Body of pancreas (tissue), 4 donors: ENCODE results near the gene GRID1. TPM values are rescaled to one million over a fixed set of nuclear protein-coding genes. Genes with fewer than 3 reads are reported as not detected.

ENCODE experiments used
- ATAC-seq: fragments of 150-250 bp; one replicate; pipeline ENCODE4 v1.9.1; 2016
- DNase-seq, 4 donors: peaks; one replicate each; pipeline ENCODE4 v3.0.0-alpha.2; 2019
- H3K27ac ChIP-seq, 4 donors: fragments of 200-600 bp; sonication (generic); 1 replicate in 3 of 4; 2 replicates in 1 of 4; pipeline versions ENCODE4 v1.5.1 to v1.6.1; 2016 to 2019; ENCODE audit warnings: mild to moderate bottlenecking in 1 of 4, mixed read lengths in 1 of 4, moderate library complexity in 1 of 4
- H3K27me3 ChIP-seq, 2 donors: fragments of 200-600 bp; sonication (generic); one replicate each; pipeline ENCODE4 v1.6.0; 2016; ENCODE audit warnings: mild to moderate bottlenecking in 1 of 2
- H3K36me3 ChIP-seq, 2 donors: fragments of 200-600 bp; sonication (generic); replicated peaks in 1 of 2; 2 replicates each; pipeline ENCODE4 v1.5.1; 2016; ENCODE audit warnings: low read depth in 2 of 2; ENCODE audit not compliant: insufficient read depth in 1 of 2
- H3K4me1 ChIP-seq: fragments of 200-600 bp; sonication (generic); one replicate; pipeline ENCODE4 v1.6.0; 2016
- H3K4me3 ChIP-seq, 2 donors: fragments of 200-600 bp; sonication (generic); 1 replicate in 1 of 2; 2 replicates in 1 of 2; pipeline ENCODE4 v1.5.1; 2016 to 2019
- H3K9me3 ChIP-seq, 3 donors: fragments of 200-600 bp; sonication (generic); 1 replicate in 2 of 3; 2 replicates in 1 of 3; pipeline ENCODE4 v1.5.1; 2016
- CTCF ChIP-seq, 7 experiments: fragments of 450-650 bp in 4 of 7; fragments of 200-600 bp in 3 of 7; sonication (generic) in 3 of 7; IDR thresholded peaks; one replicate each; pipeline ENCODE4 v1.5.1; 2016 to 2019; ENCODE audit warnings: antibody characterized with exemption in 7 of 7
- POLR2A ChIP-seq, 3 donors: fragments of 450-650 bp; IDR thresholded peaks; one replicate each; pipeline ENCODE4 v1.6.1; 2016; ENCODE audit warnings: antibody characterized with exemption in 3 of 3, mild to moderate bottlenecking in 2 of 3
- WGBS, 2 donors: methylation state at CpG; one replicate each; pipeline ENCODE4 v1.1.5; 2017; 5-methylcytosine and 5-hydroxymethylcytosine counted together
- intact Hi-C: fragments of 100-400 bp; cut with DNase I; formaldehyde crosslinking; loops from one replicate; pipeline ENCODE4 v1.15.1; 2023
- total RNA-seq, 2 donors: library from RNA; depleted of rRNA; stranded (reverse); fragments of >200 nt; gene quantifications; one replicate each; pipeline ENCODE4 v1.1.0, GENCODE V29; 2016

The GRID1 gene
- total RNA-seq, 2 donors from 2014 or later, result 1.0 to 1.6 TPM

DNA sequence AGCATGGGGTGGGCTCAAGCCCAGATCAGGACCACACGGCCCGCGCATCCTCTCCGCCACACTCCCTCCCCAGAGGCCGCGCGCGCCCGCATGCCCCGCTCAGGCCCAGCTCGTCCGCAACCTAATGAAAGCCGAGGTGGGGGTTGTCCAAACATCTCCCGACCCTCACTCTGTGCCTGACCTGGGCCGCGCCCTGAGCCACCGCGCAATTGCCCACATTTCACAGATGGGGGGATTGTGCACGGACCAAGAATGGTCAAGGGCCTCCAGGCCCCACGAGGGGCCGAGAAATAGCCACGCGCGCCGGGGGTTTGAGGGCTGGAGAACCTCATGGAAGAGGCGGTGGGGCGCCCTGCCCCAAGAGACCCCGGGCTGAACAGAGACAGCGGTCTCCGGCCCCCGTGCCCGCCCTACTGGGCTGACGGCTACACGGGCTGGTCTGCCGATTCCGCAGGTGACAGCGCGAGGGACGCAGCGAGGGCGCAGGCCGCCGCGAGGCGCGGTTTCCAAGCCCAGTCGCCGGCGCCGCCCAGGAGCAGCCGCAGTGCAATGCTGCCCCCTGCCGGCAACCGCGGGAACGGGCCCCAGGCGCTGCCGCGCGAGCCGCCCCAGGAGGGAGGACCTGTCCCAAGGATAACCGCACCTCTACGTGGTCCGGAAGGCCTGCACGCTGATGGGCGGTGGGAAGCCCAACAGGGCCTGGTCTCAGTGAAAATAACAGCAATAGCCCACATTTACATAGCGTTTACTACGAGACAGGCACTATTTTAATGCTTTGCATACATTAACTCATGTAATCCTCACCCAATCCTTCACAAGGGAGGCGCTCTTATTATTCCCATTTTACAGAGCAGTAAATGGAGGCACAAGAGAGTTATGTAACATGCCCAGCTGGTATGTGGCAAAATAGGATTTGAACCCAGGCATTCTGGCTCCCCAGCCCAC lies 10.5 kb upstream of the GRID1 start:
- no peak overlapping the region for H3K27ac ChIP-seq
- DNase-seq, result peak; percentile 76 to 86 (median 82)
- peak; percentile 95 for ATAC-seq
- H3K36me3 ChIP-seq, result no peaks in the 10 kb centered on the region
- intact Hi-C loops, result no loop called here
- WGBS, 2 donors, result 15 to 49% methylated on average over 18 to 68 of the region's 68 CpGs
- no peak for TF ChIP-seq POLR2A (IDR thresholded peaks at IDR 0.05)
- TF ChIP-seq CTCF (IDR thresholded peaks at IDR 0.05), result peak; percentile 82 to 100 (median 99)
- peaks cover 7% of the 10 kb centered on the region for H3K4me1 ChIP-seq
- no peaks in the 10 kb centered on the region for H3K27me3 ChIP-seq
- no peak overlapping the region for H3K4me3 ChIP-seq
- H3K9me3 ChIP-seq, result no peaks in the 10 kb centered on the region

- intact Hi-C loops, result no loop called here
- no peak for ATAC-seq
- Histone ChIP-seq H3K4me3 (no peak overlapping the region), H3K9me3 (no peaks in the 10 kb centered on the region), H3K27me3 (no peaks in the 10 kb centered on the region), H3K36me3 (no peaks in the 10 kb centered on the region), H3K4me1 (peaks cover 7% of the 10 kb centered on the region), H3K27ac (no peak overlapping the region)
- DNase-seq, result no peak
- WGBS, 2 donors, result 79 to 87% methylated on average over 7 of the region's 7 CpGs
- TF ChIP-seq CTCF (IDR thresholded peaks at IDR 0.05), result no peak
These were observed 9.8 kb upstream of the GRID1 start for GRCh38 chr10:86376403-86376802.

DNA sequence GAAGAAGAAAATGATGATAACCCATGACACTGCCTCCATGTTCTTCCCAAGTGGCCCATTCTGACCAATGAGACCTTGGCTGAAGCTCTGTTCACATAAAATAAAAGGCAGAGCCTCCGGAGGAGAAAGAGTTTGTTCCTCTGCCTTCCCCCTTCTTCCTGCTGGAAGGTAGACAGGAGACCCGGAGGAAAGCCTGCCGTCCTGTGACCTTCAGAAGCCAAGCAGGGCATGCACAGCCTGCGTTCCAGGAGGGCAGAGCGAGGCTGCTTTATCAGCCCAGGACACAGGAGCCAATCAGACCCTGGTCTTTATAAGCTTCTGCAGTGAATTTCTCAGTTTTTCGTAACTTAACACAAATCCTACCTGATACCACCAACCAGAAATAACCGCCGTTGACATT lies 8.6 kb upstream of the GRID1 start:
- peaks cover 7% of the 10 kb centered on the region for H3K4me1 ChIP-seq
- no peaks in the 10 kb centered on the region for H3K27me3 ChIP-seq
- DNase-seq, result peak in 1 of 4 donors; percentile 2
- no peaks in the 10 kb centered on the region for H3K9me3 ChIP-seq
- intact Hi-C loops, result no loop called here
- H3K4me3 ChIP-seq, result no peak overlapping the region
- TF ChIP-seq POLR2A (IDR thresholded peaks at IDR 0.05) (no peak), CTCF (IDR thresholded peaks at IDR 0.05) (no peak)
- H3K36me3 ChIP-seq, result no peaks in the 10 kb centered on the region
- 65 to 71% methylated on average over 8 of the region's 8 CpGs for WGBS, 2 donors
- no peak for ATAC-seq
- no peak overlapping the region for H3K27ac ChIP-seq

GRCh38 chr10:86374664-86375063 lies 8.1 kb upstream of the GRID1 start:
- peak in 1 of 4 donors; percentile 5 for DNase-seq
- no peaks in the 10 kb centered on the region for H3K36me3 ChIP-seq
- no peak for ATAC-seq
- intact Hi-C loops, result loop anchor here (5.0 kb wide), 1 partner anchor 382 kb away; no protein-coding TSS in a partner anchor
- H3K27ac ChIP-seq, result no peak overlapping the region
- TF ChIP-seq CTCF (IDR thresholded peaks at IDR 0.05) (no peak), POLR2A (IDR thresholded peaks at IDR 0.05) (no peak)
- 57 to 65% methylated on average over 5 to 8 of the region's 8 CpGs for WGBS, 2 donors
- H3K4me1 ChIP-seq, result peaks cover 7% of the 10 kb centered on the region
- H3K27me3 ChIP-seq, result no peaks in the 10 kb centered on the region
- no peak overlapping the region for H3K4me3 ChIP-seq
- no peaks in the 10 kb centered on the region for H3K9me3 ChIP-seq
